PC-3 (cell line): ENCODE results near the gene MKRN2OS. TPM values are rescaled to one million over a fixed set of nuclear protein-coding genes. Genes with fewer than 3 reads are reported as not detected.

Source experiments
- ATAC-seq: fragments of 200-7000 bp; cut with Tn5 transposase; 2 replicates; pipeline ENCODE4 v1.9.1; 2020; ENCODE audit warnings: mild to moderate bottlenecking, moderate library complexity
- BruUV-seq: library from RNA; stranded (reverse); fragments of 400-500 nt; replicated peaks from 2 replicates; lab custom pipeline; 2021; lab: Mats Ljungman, UMichigan
- CTCF ChIA-PET: fragments of 300-600 bp; sonication (Branson Sonifier 250); formaldehyde crosslinking; loops from one replicate; lab custom pipeline; 2022; ENCODE audit warnings: antibody characterized with exemption; lab: Charles Lee
- POLR2A ChIA-PET: fragments of 300-600 bp; sonication (Branson Sonifier 250); formaldehyde crosslinking; loops from one replicate; lab custom pipeline; 2022; ENCODE audit warnings: antibody characterized with exemption; ENCODE audit not compliant: unreplicated experiment; lab: Charles Lee
- DNase-seq: peaks from one replicate; pipeline ENCODE4 v3.0.0-alpha.2; 2015
- H2AFZ ChIP-seq: fragments of 300-600 bp; sonication (generic); 2 replicates; pipeline ENCODE4 v1.6.0; 2016; ENCODE audit warnings: antibody characterized with exemption, low read length
- H3F3A ChIP-seq: fragments of 300-600 bp; sonication (generic); one replicate; pipeline ENCODE4 v1.6.0; 2017; ENCODE audit warnings: antibody characterized with exemption, low read length, control low read depth, mild to moderate bottlenecking; ENCODE audit not compliant: unreplicated experiment
- H3K27ac ChIP-seq: fragments of 300-600 bp; sonication (generic); 2 replicates; pipeline ENCODE4 v1.5.1; 2016; ENCODE audit warnings: mild to moderate bottlenecking, low read length
- H3K27me3 ChIP-seq: fragments of 300-600 bp; sonication (generic); 2 replicates; pipeline ENCODE4 v1.6.1; 2016; ENCODE audit warnings: low read length, mixed read lengths
- H3K36me3 ChIP-seq: fragments of 300-600 bp; sonication (generic); 2 replicates; pipeline ENCODE4 v1.6.1; 2016; ENCODE audit warnings: low read depth, mixed run types, low read length, mixed read lengths
- H3K4me1 ChIP-seq: fragments of 300-600 bp; sonication (generic); 2 replicates; pipeline ENCODE4 v1.5.1; 2016; ENCODE audit warnings: low read length; ENCODE audit not compliant: insufficient read depth
- H3K4me2 ChIP-seq: fragments of 300-600 bp; sonication (generic); 2 replicates; pipeline ENCODE4 v1.6.0; 2016; ENCODE audit warnings: low read length
- H3K4me3 ChIP-seq: fragments of 300-600 bp; sonication (generic); 2 replicates; pipeline ENCODE4 v1.5.1; 2016; ENCODE audit warnings: mild to moderate bottlenecking, low read length, mixed read lengths
- H3K79me2 ChIP-seq: fragments of 300-600 bp; sonication (generic); 2 replicates; pipeline ENCODE4 v1.6.1; 2017; ENCODE audit warnings: low read length, mixed read lengths
- H3K9ac ChIP-seq: fragments of 300-600 bp; sonication (generic); 2 replicates; pipeline ENCODE4 v1.6.0; 2016; ENCODE audit warnings: mild to moderate bottlenecking, low read length
- H3K9me2 ChIP-seq: fragments of 300-600 bp; sonication (generic); replicated peaks from 2 replicates; pipeline ENCODE4 v1.6.1; 2016; ENCODE audit warnings: mixed run types, low read length, mixed read lengths
- H3K9me3 ChIP-seq: fragments of 300-600 bp; sonication (generic); 2 replicates; pipeline ENCODE4 v1.6.1; 2016; ENCODE audit warnings: low read length, mixed read lengths
- H4K20me1 ChIP-seq: fragments of 300-600 bp; sonication (generic); 2 replicates; pipeline ENCODE4 v1.6.1; 2016; ENCODE audit warnings: low read length, mixed read lengths
- EZH2 ChIP-seq: fragments of 300-600 bp; sonication (generic); IDR thresholded peaks from one replicate; pipeline ENCODE4 v1.6.1; 2017; ENCODE audit warnings: antibody characterized with exemption, mild to moderate bottlenecking, low read length; ENCODE audit not compliant: unreplicated experiment
- EZH2phosphoT487 ChIP-seq: fragments of 300-600 bp; sonication (generic); IDR thresholded peaks from 2 replicates; pipeline ENCODE4 v1.6.1; 2018; ENCODE audit warnings: mild to moderate bottlenecking, antibody characterized with exemption, low read length, borderline replicate concordance
- intact Hi-C: fragments of 100-400 bp; cut with micrococcal nuclease; formaldehyde crosslinking; loops from 2 replicates; pipeline ENCODE4 v1.9.0; 2023
- total RNA-seq: library from RNA; depleted of rRNA; stranded (reverse); fragments of >200 nt; gene quantifications from 2 replicates; pipeline ENCODE4 v1.2.3, GENCODE V29; 2014
- TF ChIP-seq, protein P1 (sequence below): fragments of 300-600 bp; sonication (generic); conservative IDR thresholded peaks from 2 replicates; pipeline ENCODE4 v1.5.1; 2017; ENCODE audit warnings: antibody characterized with exemption, low read depth, mild to moderate bottlenecking, low read length

MKRN2OS gene
- total RNA-seq, 1 experiment from 2014 or later: 6.6 TPM

DNA sequence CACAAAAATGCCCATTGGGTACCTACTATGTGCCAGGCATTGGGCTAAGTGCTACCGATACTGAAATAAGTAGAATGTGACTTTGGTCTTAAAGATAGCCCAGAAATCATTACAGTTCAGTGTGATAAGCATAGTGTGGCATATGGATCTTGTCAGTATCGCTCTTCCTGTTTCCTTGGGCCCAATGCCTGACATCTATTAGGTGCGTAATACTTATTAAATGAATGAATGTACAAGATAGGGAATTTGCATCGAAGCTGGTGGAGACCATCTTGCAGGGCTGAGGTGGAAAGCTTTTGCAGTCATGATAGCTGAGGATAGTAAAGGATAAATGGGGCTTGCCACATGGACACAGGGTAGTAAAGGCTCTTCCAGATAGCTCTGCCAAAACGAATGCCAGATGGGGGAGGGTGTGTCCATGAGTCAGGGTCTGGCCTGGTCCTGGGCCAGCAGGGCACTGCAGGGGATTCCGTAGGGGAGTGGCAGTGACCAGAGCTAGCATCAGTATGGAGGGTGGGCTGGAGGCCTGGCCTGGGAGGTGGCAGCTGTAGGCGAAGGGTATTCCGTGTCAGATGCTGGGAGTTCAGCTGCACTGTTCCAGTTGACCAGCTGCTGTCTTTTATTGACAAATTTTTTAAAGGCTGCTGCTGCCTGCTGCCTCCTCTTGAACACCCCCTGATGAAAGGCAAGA lies 37.6 kb downstream of the MKRN2OS start:
- intact Hi-C loops: no loop called here
- Histone ChIP-seq H3K9ac (no peak overlapping the region), H3K9me2 (no peaks in the 10 kb centered on the region), H3K79me2 (peaks cover 4% of the 10 kb centered on the region; the same call in 1 of the 2 replicates), H3K36me3 (peaks cover 53% of the 10 kb centered on the region), H3K4me1 (peaks cover 20% of the 10 kb centered on the region), H4K20me1 (no peaks in the 10 kb centered on the region), H3K27ac (peak overlapping the region; percentile 63), H3K9me3 (no peaks in the 10 kb centered on the region), H2AFZ (no peak overlapping the region), H3K27me3 (no peaks in the 10 kb centered on the region), H3K4me2 (peak overlapping the region; percentile 66), H3F3A (peaks cover 15% of the 10 kb centered on the region), H3K4me3 (peak overlapping the region; percentile 38)
- ChIA-PET CTCF (interaction anchor here (0.6 to 1.1 kb wide), 4 partner anchors 12 to 372 kb away, joined by 3 to 6 read pairs (median 3); no protein-coding TSS in a partner anchor), POLR2A (interaction anchor here (0.9 kb wide), 1 partner anchor 156 kb away, joined by 3 read pairs; the partner anchor contains the start of gene RAF1)
- no TSS peak for BruUV-seq
- peak; percentile 80 for DNase-seq
- TF ChIP-seq, protein P1, sequence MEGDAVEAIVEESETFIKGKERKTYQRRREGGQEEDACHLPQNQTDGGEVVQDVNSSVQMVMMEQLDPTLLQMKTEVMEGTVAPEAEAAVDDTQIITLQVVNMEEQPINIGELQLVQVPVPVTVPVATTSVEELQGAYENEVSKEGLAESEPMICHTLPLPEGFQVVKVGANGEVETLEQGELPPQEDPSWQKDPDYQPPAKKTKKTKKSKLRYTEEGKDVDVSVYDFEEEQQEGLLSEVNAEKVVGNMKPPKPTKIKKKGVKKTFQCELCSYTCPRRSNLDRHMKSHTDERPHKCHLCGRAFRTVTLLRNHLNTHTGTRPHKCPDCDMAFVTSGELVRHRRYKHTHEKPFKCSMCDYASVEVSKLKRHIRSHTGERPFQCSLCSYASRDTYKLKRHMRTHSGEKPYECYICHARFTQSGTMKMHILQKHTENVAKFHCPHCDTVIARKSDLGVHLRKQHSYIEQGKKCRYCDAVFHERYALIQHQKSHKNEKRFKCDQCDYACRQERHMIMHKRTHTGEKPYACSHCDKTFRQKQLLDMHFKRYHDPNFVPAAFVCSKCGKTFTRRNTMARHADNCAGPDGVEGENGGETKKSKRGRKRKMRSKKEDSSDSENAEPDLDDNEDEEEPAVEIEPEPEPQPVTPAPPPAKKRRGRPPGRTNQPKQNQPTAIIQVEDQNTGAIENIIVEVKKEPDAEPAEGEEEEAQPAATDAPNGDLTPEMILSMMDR: no peak
- TF ChIP-seq EZH2 (no peak), EZH2phosphoT487 (no peak)
- peak; percentile 76 for ATAC-seq

DNA sequence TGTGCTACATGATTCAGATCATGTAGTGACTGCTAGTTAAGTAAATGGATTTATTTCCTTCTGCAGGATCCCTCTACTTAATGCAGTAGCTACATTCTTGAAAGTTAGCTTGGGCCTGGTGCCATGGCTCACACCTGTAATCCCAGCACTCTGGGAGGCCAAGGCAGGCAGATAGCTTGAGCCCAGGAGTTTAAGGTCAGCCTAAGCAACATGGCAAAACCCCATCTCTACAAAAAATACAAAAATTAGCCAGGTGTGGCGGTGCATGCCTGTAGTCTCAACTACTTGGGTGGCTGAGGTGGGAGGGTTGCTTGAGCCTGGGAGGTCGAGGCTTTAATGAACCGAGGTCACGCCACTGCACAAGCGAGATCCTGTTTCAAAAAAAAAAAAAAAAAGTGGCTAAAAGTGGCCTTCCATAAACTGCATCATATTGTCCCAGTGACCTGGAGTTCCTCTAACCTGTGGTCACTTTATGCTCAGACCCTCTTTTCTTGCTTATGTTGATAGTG lies 39.0 kb downstream of the MKRN2OS start:
- no TSS peak for BruUV-seq
- Histone ChIP-seq H3F3A (peaks cover 15% of the 10 kb centered on the region), H3K79me2 (peaks cover 4% of the 10 kb centered on the region; the same call in 1 of the 2 replicates), H3K4me2 (no peak overlapping the region), H3K27me3 (no peaks in the 10 kb centered on the region), H4K20me1 (no peaks in the 10 kb centered on the region), H3K4me1 (peaks cover 20% of the 10 kb centered on the region), H3K4me3 (no peak overlapping the region), H3K9me3 (no peaks in the 10 kb centered on the region), H3K9ac (no peak overlapping the region), H3K36me3 (peaks cover 59% of the 10 kb centered on the region), H3K9me2 (no peaks in the 10 kb centered on the region), H2AFZ (no peak overlapping the region), H3K27ac (no peak overlapping the region)
- ChIA-PET CTCF (interaction anchor here (0.5 kb wide), 1 partner anchor 244 kb away, joined by 5 read pairs; no protein-coding TSS in a partner anchor), POLR2A (no interaction called here)
- DNase-seq (no peak), ATAC-seq (no peak)
- intact Hi-C loops: no loop called here
- no peak for TF ChIP-seq EZH2
- TF ChIP-seq, protein P1: no peak
- no peak for TF ChIP-seq EZH2phosphoT487
